Measurements from ENCODE around the gene NKD1.
"Not testable (repeated sequence)": the region's sequence is repeated elsewhere in the genome, so short reads cannot be mapped to it uniquely, and the experiment has no call there.

Gene NKD1

DNA sequence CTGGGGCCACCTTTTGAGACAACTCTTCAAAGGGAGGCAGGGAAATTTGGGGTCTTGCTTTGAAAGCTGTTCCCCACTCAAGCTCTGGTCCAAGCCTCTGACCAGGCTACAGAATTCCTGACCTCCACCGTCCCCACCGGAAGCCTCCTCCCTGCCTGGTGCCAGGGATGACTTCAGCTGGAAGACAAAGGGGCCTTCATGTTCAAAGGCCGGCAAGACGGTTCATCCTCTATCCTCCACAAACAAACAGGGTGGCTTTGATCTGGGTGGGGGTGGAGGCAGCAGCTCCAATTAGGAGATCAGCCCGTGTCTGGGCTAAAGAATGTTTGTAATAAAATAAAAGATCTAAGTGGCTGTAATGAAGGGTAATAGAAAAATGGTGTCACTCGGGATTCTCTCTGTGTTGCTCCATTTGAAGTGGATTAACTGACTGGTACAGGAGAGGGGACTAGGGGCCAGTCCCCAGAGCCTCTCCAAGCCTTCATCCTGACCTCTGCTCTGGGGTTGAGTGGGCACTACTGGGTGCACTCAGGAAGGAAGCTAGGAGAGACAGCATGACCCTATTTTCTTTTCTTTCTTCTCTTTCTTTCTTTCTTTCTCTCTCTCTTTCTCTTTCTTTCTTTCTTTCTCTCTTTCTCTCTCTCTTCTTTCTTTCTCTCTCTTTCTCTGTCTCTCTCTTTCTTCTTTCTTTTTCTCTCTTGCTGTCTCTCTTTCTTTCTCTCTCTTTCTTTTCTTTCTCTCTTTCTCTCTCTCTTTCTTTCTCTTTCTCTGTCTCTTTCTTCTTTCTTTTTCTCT is 27.5 kb upstream of the NKD1 start:
- no peak for DNase-seq

DNA sequence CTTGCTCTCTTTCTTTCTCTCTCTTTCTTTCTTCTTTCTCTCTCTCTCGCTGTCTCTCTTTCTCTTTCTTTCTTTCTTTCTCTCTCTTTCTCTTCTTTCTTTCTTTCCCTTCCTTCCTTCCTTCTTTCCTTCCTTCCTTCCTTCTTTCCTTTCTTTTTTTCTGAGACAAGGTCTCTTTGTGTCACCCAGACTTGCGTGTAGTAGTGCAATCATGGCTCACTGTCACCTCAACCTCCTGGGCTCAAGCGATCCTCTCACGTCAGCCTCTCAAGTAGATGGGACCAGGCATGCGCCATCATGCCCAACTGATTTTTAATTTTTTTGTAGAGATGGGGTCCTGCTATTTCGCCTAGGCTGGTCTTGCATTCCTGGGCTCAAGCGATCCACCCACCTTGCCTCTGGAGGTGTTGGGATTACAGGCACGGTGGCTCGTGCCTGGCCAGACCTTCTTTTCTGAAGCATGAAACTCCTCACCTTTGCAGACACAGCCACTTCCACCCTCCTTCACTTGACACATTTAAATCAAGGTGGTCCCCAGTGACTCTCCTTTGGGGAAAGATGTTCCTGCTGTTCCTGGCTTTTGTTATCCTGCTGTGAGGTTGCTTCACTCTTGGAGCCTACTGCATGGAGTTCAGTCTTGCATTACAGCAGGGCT is 26.8 kb upstream of the NKD1 start:
- DNase-seq: no peak

DNA sequence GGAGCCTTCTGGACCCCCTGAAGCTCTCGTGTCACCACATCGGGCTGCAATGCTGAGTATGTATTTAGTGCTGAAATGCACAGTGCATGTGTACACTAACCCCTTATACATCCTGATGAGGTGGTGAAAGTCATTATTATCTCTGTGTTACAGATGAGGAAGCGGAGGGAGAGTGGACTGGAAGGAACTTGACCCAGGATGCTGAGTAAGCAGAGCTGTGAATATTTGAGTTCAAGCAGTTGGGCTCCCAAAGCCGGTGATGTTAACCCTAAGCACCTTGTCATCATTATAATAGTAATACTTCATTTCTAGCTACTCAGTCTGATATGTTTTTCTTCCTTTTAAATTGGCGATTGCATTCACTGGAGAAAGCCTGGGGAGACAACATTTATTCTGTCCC is 25.9 kb upstream of the NKD1 start:
- DNase-seq: no peak

DNA sequence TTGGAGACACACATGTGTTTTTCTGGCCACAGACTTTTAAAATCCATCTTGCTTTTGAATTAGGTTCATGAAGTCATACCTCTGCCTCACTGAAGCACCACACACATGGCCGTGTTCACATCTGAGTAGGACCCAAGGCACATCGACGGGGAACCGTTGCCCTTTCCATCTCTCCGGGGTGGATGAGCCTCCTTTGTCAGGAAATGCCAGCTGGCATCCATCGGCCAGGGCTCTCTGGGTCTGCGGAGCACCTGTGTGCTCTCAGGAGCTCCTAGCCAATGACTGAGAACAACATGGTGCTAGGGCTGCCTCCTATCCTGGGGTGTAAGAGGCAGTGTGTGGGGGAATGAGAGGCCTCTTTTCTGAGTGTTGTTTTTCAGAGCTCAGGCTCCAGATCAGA is 24.5 kb upstream of the NKD1 start:
- DNase-seq: no peak

DNA sequence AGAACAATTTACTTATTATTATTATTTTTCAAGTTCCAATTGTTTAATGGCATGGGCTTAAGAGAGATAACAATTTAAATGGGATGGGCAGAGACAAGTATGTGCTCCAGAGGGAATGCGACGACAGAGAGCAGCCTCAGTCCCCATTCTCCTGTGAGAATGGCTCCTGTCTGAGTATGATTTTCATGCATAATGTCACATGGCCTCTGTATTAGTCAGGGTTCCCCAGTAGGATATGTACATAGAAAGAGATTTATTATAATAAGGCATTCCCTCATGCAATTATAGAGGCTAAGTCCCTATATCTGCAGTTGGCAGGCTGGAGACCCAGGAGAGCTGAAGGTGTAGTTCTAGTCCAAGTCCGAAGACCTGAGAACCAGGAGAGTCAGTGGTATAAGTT is 22.9 kb upstream of the NKD1 start:
- DNase-seq: no peak

DNA sequence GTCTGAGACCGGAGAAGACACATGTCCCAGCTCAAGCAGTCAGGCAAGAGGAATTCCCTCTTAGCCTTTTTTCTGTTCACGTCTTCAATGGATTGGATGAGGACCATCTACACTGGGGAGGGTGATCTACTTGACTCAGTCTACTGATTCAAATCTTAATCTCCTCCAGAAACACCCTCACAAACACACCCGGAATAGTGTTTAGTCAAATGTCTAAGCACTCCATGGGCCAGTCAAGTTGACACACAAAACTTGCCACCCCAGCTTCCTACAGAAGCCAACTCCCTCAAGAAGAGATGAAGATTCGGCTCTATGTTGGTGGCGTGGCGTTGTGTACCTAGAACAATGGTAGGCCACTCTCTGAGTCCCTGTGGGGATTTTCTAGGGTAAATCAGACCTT is 22.5 kb upstream of the NKD1 start:
- no peak for DNase-seq

DNA sequence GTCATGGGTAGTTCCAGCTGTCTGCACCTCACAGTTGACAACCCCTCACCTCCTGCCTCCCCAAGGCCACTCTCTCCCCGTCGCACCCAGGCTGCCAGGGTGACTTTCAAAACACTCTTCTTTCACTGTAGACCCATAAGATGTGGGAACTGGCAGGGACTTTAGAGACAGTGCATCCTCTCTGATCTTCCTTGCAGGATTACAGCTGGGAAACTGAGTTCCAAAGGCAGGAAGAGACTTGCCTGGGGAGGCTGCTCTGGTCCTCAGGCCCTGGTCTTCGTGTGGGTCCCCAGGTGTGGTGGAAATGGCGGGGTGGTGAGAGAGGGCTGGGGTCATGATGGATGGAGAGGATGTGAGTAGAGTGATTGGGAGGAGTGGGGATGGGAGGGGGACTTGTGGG is 21.9 kb upstream of the NKD1 start:
- DNase-seq: no peak

DNA sequence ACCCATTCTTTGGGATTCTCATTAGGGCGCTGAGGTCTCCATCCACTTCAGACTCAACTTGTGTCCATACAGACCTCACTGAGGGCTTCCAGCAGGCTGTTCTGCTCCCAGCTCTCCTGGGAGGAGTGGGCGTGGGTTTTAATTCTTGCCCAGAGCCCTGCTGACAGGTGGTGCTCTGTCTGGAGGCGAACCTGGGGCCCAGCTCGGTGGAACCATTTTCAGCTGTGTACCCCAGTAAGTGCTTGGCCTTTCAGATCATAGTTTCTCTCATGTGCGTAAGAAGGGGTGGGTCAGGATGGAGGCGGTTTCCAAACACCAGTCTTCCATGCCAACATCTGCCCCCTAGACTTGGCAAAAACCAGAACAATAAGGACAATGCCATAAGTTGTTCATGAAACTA is 21.4 kb upstream of the NKD1 start:
- no peak for DNase-seq

DNA sequence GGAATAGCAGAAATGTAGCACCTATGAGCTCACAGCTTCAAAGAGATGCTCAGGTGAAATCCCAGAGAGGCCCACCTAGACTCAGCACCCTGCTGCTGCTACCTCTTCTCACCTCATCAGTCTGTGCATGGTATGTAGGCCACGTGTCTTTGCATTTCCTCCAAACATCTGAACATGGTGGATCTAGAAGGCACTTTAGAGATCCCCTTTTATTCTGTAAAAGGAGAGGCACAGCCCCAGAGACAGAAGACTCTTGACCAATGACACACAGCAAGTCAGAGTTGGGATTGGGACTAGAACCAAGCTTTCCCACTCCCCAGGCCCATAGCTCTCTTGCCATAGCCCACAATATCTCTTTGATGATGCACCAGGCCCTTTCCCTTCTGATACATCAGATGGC is 19.4 kb upstream of the NKD1 start:
- DNase-seq: no peak

DNA sequence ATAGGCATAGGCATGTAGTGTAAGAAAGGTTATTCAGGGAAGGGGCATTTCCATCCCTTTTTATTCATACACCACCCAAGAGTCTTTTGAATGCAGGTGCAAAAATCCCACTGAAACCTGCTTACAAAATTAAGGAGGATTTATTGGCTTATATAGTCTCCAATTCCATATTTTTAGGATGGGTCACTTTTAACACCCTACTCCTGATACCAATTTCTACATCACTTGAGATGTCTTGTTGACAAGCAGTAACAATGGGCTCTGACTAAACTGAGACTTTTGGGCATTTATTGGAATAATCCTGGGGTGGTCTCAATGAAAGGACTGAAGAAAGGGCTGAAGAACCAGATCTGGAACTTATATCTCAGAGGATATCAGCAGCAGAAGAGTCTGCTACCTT is 18.9 kb upstream of the NKD1 start:
- no peak for DNase-seq

DNA sequence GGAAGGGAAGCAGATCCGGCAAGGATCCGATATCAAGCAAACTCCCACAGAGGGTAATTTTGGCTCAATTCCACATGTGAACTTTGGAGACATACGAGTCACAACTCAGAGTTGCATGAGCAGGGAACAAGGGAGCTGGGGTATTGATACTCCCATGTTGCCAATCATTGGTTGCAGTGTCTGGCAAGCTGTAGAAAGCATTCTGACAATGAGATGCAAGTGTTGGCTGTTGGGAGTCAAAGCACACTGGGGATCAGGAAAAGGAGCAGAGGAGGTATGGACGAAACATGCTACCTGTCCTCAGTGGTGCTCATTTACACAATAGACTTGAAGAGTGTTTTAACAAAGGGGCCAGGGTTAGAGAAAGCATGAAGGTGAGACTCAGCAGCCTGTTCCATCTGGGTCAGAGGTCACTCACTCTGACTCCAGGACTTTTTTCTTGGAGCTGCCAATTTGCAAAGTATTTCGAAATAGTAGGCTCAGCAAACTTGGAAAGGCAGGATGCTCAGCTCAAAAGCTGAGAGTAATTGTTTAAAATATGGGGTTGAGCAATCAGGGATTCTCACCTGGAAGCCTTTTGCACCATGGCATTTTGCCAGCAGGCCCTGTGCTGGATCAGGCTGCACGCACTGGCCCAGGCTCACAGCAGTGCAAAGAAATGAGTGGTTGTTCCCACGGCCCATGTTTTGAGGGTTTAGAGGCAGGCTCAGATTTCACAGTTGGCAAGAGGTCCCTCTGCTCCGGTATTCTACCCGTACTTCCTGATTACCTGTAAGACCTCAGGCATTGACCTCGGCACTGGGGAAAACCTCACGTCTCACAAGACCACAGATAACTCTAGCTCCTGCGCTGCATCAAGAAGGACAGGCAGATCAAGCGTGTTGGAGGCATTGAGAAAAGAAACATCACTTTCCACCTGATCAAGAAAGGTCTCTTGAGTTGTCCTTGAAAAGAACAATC is 17.6 kb upstream of the NKD1 start:
- DNase-seq: no peak

DNA sequence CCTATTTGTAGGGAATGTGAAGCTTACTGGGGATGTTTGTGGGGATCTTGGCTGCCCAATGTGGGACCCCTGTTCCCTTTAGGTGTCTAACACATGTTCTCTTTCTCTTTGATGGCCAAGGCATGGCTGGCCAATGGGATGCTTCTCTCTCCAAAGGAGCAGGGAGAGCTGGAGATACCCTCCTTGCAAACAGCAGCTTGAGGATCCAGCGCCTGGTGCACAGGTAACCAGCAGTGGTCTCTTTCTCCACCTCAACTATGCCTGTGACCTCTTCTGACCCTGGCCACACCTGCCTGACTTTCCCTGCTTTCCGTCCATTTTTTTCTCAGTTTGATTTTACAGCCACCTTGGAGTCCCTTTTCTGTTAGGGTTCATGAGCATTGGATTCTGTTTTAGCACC is 16.8 kb upstream of the NKD1 start:
- no peak for DNase-seq

DNA sequence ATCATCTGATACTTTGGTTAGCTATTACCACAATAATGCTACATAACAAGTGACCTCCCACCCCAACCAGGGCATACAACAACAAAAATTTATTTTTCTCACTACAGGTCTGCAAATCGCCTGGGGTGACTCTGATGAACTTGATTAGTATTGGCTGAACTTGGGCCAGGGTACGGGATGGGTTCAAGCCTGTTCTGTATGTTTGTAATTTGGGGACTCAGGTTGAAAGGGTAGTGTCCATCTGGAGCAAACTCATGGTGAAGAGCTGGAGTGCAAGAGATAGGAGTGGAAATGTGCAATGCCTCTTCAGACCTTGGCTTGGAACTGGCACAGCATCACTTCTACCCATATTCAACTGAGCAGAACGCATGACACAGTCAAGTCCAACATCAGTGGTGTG is 16.3 kb upstream of the NKD1 start:
- DNase-seq: no peak

DNA sequence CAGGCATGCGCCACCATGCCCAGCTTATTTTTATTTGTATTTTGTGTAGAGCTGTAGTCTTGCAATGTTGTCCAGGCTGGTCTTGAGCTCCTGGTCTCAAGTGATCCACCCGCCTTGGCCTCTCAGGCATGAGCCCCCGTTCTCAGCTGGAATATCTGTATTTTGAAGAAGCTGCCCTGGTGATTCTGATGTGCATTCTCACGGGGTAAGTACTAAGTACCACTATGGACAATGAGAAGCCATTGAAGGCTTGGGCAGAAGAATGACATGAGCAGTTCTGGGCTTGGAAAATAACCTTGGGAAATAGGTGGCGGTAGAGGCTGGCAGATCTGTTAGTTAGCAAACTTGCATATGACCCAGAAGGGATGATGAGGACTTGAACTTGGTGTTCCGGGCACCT is 15.6 kb upstream of the NKD1 start:
- no peak for DNase-seq

DNA sequence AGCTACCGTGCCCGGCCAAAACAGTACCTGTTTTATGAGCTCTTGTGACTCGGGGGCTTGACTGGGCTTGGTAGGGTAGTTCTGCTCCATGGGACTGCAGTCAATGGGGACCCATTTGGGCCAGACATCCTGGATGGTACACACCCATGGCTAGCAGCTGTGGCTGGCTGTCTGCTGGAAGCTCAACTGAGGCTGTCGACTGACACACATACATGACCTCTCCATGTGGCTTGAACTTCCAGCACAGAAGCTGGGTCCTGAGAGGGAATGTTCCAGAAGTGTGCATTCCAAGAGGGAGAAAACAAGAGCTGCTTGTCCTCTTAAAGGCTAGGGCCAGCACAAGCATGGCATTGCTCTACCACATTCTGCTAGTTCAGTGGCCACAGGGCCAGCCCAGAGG is 14.9 kb upstream of the NKD1 start:
- DNase-seq: no peak

DNA sequence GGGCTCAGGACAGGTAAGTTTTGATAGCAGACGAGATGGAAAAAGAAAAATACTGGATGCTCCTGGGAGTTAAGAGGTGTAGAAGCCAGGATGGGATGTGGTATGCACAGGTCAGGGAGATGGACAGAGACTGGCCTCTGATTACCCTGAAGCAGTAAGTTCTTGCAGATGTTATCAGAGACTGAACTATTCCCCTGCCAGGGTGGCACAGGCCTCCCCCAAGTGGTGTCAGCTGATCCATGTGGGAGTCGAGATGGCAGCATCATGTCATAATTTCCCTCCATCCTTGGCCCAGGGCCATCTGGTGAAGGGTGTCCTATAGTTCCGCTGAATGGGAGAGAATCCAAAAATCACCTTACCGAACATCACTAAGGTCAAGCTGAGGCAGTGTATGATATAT is 14.1 kb upstream of the NKD1 start:
- no peak for DNase-seq

DNA sequence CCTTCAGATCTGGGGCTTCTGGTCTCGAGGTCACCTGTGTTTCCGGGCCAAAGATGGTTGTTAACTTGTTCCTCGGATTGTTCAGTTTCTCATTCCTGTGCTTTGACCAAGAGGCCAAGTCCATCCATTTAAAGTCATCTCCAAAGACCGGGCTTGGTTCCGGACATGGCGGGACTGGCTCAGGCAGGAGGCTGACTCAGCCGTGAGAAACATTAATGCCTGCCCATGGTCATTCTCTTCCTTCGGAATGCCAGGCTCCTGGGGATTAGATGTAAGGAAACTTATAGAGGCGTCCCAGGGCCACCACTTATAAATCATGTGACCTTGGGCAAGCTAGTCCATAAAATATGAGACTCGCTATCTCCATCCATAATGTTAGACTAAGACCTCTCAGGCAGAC is 13.6 kb upstream of the NKD1 start:
- no peak for DNase-seq

DNA sequence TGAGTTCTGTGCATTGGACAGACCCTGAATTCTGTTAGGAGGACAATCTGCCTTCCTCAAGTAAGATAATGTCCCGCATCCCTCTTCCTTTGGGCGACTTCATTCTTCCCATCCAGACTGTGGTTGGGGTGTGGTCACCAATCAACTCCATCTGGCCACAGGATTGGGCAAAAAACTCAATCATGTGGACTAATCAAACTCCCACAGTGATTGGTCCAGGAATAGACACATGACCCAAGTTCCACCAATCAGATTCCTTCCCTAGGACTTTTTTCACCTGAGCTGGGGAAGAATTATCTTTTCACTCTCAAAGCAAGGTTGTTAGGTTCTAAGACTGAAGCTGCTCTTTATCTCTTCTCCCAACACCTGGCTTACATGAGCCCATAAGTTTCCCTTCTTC is 13.2 kb upstream of the NKD1 start:
- no peak for DNase-seq

DNA sequence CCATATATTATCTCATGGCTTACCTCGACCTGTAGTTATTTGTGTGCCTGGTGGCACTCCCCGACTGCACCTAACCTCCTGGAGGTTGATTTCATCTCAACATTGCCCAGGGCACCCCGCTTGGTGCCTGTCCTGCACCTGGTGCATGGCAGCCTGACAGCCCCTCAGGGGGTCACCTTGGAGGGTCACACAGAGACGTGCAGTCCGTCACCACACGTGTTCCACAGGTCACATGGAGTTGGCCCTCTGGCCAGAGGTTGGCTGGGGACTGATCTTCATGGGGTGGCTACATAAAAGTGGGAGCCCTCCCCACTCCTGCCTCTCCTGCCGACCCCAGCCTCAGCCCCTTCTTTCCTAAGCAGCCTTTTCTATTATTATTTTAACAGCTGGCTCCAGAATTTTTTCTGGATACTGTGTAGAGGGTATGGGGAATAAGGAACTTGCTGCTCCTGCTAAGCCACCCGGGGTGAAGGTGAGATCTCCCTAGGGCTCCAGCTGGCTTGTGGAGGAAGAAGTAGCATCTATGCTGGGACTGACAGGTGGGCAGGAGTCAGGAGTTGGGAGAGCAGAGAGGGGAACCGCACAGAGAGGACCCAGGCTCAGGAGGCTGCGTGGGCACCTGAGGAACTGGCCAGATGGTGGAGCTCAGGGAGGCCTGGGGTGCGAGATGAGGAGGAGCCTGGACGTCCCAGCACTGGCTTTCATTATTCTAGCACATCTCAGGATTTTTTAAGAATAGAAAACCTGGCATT is 12.5 kb upstream of the NKD1 start:
- no peak for DNase-seq

DNA sequence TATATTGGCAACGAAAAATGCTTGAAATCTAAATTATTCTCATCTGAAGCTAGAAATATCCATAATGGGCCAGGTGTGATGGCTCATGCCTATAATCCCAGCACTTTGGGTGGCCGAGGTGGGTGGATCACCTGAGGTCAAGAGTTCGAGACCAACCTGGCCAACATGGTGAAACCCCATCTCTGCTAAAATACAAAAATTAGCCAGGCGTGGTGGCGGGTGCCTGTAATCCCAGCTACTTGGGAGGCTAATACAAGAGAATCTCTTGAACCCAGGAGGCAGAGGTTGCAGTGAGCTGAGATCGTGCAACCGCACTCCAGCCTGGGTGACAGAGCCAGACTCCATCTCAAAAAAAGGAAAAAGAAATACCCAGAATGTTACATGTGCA is 11.9 kb upstream of the NKD1 start:
- not testable (repeated sequence) for DNase-seq

DNA sequence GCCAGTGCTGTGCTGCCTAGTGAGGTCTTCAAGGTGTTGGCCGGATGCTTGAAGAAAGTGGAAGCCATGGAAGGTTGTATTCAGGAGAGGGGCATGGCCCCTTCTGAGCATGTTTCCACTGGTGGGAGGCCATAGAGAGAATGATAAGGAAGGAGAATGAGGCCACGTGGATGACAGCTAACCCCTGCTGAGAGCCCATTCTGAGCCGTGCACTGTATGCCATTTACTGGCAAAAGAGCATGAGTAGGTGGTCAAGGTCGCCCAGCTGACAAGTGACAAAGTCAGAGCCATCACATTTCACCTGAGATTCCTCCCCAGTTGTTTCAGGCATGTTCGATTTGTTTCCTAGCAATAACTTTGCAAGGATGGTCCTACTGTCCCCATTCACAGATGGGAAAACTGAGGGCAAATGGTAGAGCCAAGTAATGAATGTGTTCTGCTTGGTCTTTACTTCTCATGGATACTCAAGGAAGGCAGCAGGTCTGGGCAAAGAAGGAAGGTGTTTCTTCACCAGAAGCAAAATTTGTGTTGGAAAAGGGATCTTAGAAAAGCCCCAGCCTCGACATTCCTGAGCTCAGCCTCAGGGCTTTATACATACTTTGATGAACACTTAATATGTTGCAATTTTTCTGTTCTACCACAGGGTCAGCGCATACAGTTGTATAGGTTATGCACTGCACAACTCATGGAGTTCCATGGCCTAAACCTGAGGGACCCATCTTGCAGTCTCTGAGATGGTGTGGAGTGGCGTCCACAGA is 10.5 kb upstream of the NKD1 start:
- no peak for DNase-seq

DNA sequence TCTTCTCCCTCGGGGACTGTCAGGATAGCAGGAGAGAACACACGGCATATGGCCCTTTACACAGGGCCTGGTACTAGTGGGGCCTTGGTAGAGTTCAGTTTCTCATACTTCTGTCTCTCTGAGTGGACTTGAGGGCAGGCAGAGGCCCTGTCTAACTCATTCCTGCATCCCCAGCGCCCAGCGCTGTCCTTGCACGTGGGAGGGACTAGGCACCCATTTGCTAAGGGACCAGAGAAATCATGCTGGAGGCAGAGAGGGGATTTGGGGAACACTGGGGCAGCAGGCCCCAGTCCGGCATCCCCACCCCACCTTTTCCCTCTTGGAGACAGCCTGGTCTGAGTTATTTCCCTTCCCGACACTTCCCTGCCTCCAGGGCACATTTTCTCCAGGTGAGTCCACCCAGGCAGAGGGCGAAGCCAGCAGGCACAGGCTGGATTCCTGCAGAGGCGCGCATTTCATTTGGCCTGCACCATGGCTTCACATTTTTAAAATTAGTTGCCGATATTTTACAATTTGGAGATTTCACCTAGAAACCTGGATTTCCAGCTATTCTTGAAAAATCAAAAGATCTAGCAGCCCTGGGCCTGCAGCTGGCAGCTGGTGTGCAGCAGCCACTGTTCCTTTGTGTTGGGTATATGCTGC is 9.7 kb upstream of the NKD1 start:
- no peak for DNase-seq

Data from activated CD8-positive, alpha-beta memory T cell treated with anti-CD3 and anti-CD28 coated beads, Interleukin-2, amount 50 U/mL, for 4 hours (primary cell).